GM19438 (cell line): ENCODE data around the gene OXTR.
"Not testable (repeated sequence)": the region's sequence is repeated elsewhere in the genome, so short reads cannot be mapped to it uniquely, and the experiment has no call there.

Experiments
- ATAC-seq: cut with Tn5 transposase; IDR thresholded peaks from one replicate; pipeline ENCODE4 v1.9.1; 2021; ENCODE audit warnings: low read depth; ENCODE audit not compliant: unreplicated experiment

The OXTR gene

GRCh38 chr3:8722808-8723207, 46.6 kb downstream of the OXTR start:
- no peak for ATAC-seq

- ATAC-seq, result not testable (repeated sequence)
These were observed 53.7 kb downstream of the OXTR start for GRCh38 chr3:8715757-8716156.

- ATAC-seq, result peak; percentile 60
These were observed 55.3 kb downstream of the OXTR start for GRCh38 chr3:8713901-8714759.

GRCh38 chr3:8712908-8713255, 56.5 kb downstream of the OXTR start:
- no peak for ATAC-seq

- no peak for ATAC-seq
These were observed 57.1 kb downstream of the OXTR start for GRCh38 chr3:8712045-8712907.

GRCh38 chr3:8709801-8710507, 59.5 kb downstream of the OXTR start:
- ATAC-seq, result no peak

- no peak for ATAC-seq
These were observed 60.1 kb downstream of the OXTR start for GRCh38 chr3:8709287-8709686.

GRCh38 chr3:8705575-8705974, 63.8 kb downstream of the OXTR start:
- no peak for ATAC-seq

- no peak for ATAC-seq
These were observed 66.9 kb downstream of the OXTR start for GRCh38 chr3:8702560-8702959.
